B cell (primary cell): Measurements from ENCODE around the gene PKM. TPM values are rescaled to one million over a fixed set of nuclear protein-coding genes. Genes with fewer than 3 reads are reported as not detected.

Experiments
- ATAC-seq: fragments of 200-7000 bp; cut with Tn5 transposase; one replicate; pipeline ENCODE4 v1.10.0; 2021; ENCODE audit warnings: low read depth, mild to moderate bottlenecking, moderate number of reproducible peaks, moderate library complexity
- CTCF ChIA-PET: fragments of 350-600 bp; sonication (Branson Sonifier 250); formaldehyde crosslinking; loops from one replicate; lab custom pipeline; 2021; ENCODE audit warnings: antibody characterized with exemption, inconsistent platforms; lab: Charles Lee
- POLR2A ChIA-PET: fragments of 350-600 bp; sonication (Branson Sonifier 250); formaldehyde crosslinking; loops from one replicate; lab custom pipeline; 2021; ENCODE audit warnings: antibody characterized with exemption; lab: Charles Lee
- DNase-seq: peaks from one replicate; pipeline ENCODE4 v3.0.0; 2013
- H2AFZ ChIP-seq: 2 replicates; pipeline ENCODE4 v1.6.1; 2012; ENCODE audit warnings: mild to moderate bottlenecking, low read depth, low read length; ENCODE audit not compliant: insufficient read depth, poor library complexity, severe bottlenecking
- H3K27ac ChIP-seq, 2 donors: 1 replicate in 1 of 2; 2 replicates in 1 of 2; pipeline ENCODE4 v1.5.1; 2012 to 2013; ENCODE audit warnings: low read length in 2 of 2, mild to moderate bottlenecking in 2 of 2, moderate library complexity in 1 of 2
- H3K27me3 ChIP-seq, 4 experiments: fragments of 200-600 bp in 1 of 4; sonication (generic) in 1 of 4; replicated peaks in 1 of 4; 1 replicate in 2 of 4; 2 replicates in 2 of 4; pipeline versions ENCODE4 v1.6.1 to v1.7.0; 2013 to 2016; ENCODE audit warnings: low read length in 3 of 4, mild to moderate bottlenecking in 2 of 4, mixed read lengths in 1 of 4, moderate library complexity in 1 of 4; ENCODE audit not compliant: insufficient read depth in 4 of 4, control insufficient read depth in 3 of 4; ENCODE audit errors: control extremely low read depth in 1 of 4
- H3K36me3 ChIP-seq, 2 experiments: replicated peaks in 1 of 2; 1 replicate in 1 of 2; 2 replicates in 1 of 2; pipeline versions ENCODE4 v1.6.1 to v1.7.1; 2013; ENCODE audit warnings: low read length in 1 of 2; ENCODE audit not compliant: insufficient read depth in 2 of 2, control insufficient read depth in 1 of 2; ENCODE audit errors: control extremely low read depth in 1 of 2, extremely low read depth in 1 of 2
- H3K4me1 ChIP-seq, 2 donors: fragments of 200-600 bp in 1 of 2; sonication (generic) in 1 of 2; 1 replicate in 1 of 2; 2 replicates in 1 of 2; pipeline versions ENCODE4 v1.5.1 to v1.6.1; 2013 to 2017; ENCODE audit warnings: low read length in 2 of 2; ENCODE audit not compliant: control insufficient read depth in 2 of 2, insufficient read depth in 2 of 2
- H3K4me2 ChIP-seq: replicated peaks from 2 replicates; pipeline ENCODE3; 2012; ENCODE audit warnings: mild to moderate bottlenecking, low read depth, low read length; ENCODE audit not compliant: poor library complexity, severe bottlenecking
- H3K4me3 ChIP-seq, 5 experiments: fragments of 200-600 bp in 1 of 5; sonication (generic) in 1 of 5; 1 replicate in 3 of 5; 2 replicates in 2 of 5; pipeline versions ENCODE4 v1.5.1 to v1.7.0; 2011 to 2016; ENCODE audit warnings: low read length in 4 of 5, mild to moderate bottlenecking in 4 of 5, low read depth in 2 of 5, control low read depth in 1 of 5, moderate library complexity in 1 of 5; ENCODE audit not compliant: insufficient read depth in 1 of 5; ENCODE audit errors: control extremely low read depth in 1 of 5, extremely low read depth in 1 of 5
- H3K79me2 ChIP-seq: fragments of 200-600 bp; sonication (generic); one replicate; pipeline ENCODE4 v1.6.0; 2016; ENCODE audit warnings: low read length; ENCODE audit not compliant: control insufficient read depth, insufficient read depth
- H3K9ac ChIP-seq: fragments of 200-600 bp; sonication (generic); 2 replicates; pipeline ENCODE4 v1.6.1; 2017; ENCODE audit warnings: mild to moderate bottlenecking, low read length, moderate library complexity
- H3K9me3 ChIP-seq, 3 donors: one replicate each; pipeline versions ENCODE4 v1.6.1 to v1.7.1; 2013; ENCODE audit warnings: low read length in 2 of 3; ENCODE audit not compliant: control insufficient read depth in 2 of 3, insufficient read depth in 1 of 3; ENCODE audit errors: control extremely low read depth in 1 of 3
- H4K20me1 ChIP-seq: 2 replicates; pipeline ENCODE4 v1.6.0; 2012; ENCODE audit warnings: mild to moderate bottlenecking, low read length; ENCODE audit not compliant: insufficient read depth, control insufficient read depth, poor library complexity, severe bottlenecking
- H3K27ac Mint-ChIP-seq: one replicate; pipeline ENCODE4 v1.8.0; 2021; ENCODE audit warnings: mixed read lengths
- H3K27me3 Mint-ChIP-seq: one replicate; pipeline ENCODE4 v1.8.0; 2021; ENCODE audit warnings: mixed read lengths
- H3K4me1 Mint-ChIP-seq: one replicate; pipeline ENCODE4 v1.8.0; 2021; ENCODE audit warnings: mixed read lengths
- H3K4me3 Mint-ChIP-seq: one replicate; pipeline ENCODE4 v1.8.0; 2021; ENCODE audit warnings: mixed read lengths
- H3K9me3 Mint-ChIP-seq: one replicate; pipeline ENCODE4 v1.8.0; 2022; ENCODE audit warnings: mixed read lengths; ENCODE audit not compliant: insufficient read depth
- CTCF ChIP-seq: fragments of 200-600 bp; IDR thresholded peaks from one replicate; pipeline ENCODE4 v1.8.0; 2022; ENCODE audit warnings: antibody characterized with exemption, mild to moderate bottlenecking
- EZH2 ChIP-seq: IDR thresholded peaks from 2 replicates; pipeline ENCODE4 v1.6.1; 2012; ENCODE audit warnings: borderline replicate concordance, low read depth, mild to moderate bottlenecking, moderate library complexity, low read length; ENCODE audit not compliant: insufficient read depth, poor library complexity, severe bottlenecking
- WGBS: methylation state at CpG from one replicate; pipeline ENCODE4 v1.1.5; 2013; ENCODE audit warnings: missing lambda C conversion rate; ENCODE audit not compliant: insufficient coverage; 5-methylcytosine and 5-hydroxymethylcytosine counted together
- intact Hi-C: fragments of 100-400 bp; cut with micrococcal nuclease; formaldehyde crosslinking; loops from one replicate; pipeline ENCODE4 v1.10.0; 2022
- polyA plus RNA-seq: library from polyadenylated mRNA; depleted of rRNA; stranded (reverse); fragments of >200 nt; gene quantifications from 2 replicates; pipeline ENCODE4 v1.2.3, GENCODE V29; 2012
- total RNA-seq, 2 donors: library from RNA; stranded (reverse); fragments of 120-200 nt in 1 of 2; gene quantifications; 1 replicate in 1 of 2; 2 replicates in 1 of 2; pipeline versions ENCODE4 v1.2.3 to v1.2.4, GENCODE V29; 2013 to 2022

Gene PKM
- total and polyA plus RNA-seq, 2 donors (not counting 1 experiment from before 2014, with no cell fraction given): 179 to 323 TPM

DNA sequence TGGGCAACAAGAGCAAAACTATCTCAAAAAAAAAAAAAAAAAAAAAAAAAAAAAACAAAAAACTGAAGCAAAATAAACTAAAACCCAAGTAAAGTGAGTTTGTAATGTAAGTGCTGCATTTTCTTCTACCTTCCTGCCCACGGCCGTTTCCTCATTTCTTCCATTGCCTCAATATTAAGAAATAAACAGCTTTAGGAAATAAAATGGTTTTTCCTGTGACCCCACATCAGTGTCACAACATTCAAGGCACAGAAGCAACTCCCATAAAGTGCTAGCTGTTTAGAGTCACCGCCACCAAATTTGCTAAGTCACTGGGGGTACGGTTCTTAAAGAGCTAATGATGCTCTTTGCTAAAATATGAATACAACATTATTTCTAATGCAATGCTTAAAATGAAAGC is 3.3 kb downstream of the PKM start:
- Histone ChIP-seq H3K79me2 (peaks cover 58% of the 10 kb centered on the region), H3K36me3 (peaks cover 2 to 14% of the 10 kb centered on the region in 2 experiments), H4K20me1 (peaks cover 64% of the 10 kb centered on the region), H3K9ac (peak overlapping the region; percentile 53), H3K4me3 (peak overlapping the region; percentile 21 to 71 (median 39)), H3K4me2 (peak overlapping the region; percentile 90), H3K4me1 (peaks cover 44 to 55% of the 10 kb centered on the region in 2 donors), H3K27me3 (no peaks in the 10 kb centered on the region), H3K27ac (peak overlapping the region; percentile 91 to 94), H3K9me3 (no peaks in the 10 kb centered on the region), H2AFZ (peak overlapping the region; percentile 17)
- Mint-ChIP-seq H3K4me1 (peaks cover 62% of the 10 kb centered on the region), H3K27ac (peak overlapping the region; percentile 97), H3K4me3 (peak overlapping the region; percentile 93), H3K9me3 (no peaks in the 10 kb centered on the region), H3K27me3 (no peaks in the 10 kb centered on the region)
- no peak for DNase-seq
- ATAC-seq: no peak
- ChIA-PET CTCF (interaction anchor here (1.1 to 6.8 kb wide), 11 partner anchors 13 to 113 kb away, joined by 4 to 87 read pairs (median 6); partner anchors contain the start of genes GRAMD2A, MYO9A and SENP8), POLR2A (interaction anchor here (0.6 to 1.6 kb wide), 7 partner anchors 11 to 1420 kb away, joined by 3 to 13 read pairs (median 4); no protein-coding TSS in a partner anchor)
- WGBS: no CpG with 5 or more reads among the region's 4 CpGs
- intact Hi-C loops: loop anchor here (1.0 to 5.0 kb wide), 6 partner anchors 28 to 555 kb away; partner anchors contain the start of genes ADPGK, BBS4, CELF6 and HIGD2B
- no peak for TF ChIP-seq CTCF
- no peak for TF ChIP-seq EZH2

DNA sequence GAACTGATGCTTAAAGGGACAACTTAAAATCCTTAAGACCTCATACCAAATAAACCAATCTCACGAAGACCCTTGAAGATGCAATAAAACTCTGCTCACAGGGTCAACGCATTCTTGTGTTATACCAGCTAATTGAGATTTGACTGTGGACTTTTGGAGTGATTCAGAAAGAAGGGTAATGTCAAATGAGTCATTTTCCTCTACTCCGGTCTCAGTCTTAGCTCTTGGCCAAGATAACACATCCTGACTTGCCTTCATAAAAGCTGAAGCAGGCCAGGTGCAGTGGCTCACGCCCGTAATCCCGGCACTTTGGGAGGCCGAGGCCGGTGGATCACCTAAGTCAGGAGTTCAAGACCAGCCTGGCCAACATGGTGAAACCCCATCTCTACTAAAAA is 3.8 kb downstream of the PKM start:
- Histone ChIP-seq H3K79me2 (peaks cover 64% of the 10 kb centered on the region), H3K9ac (peak overlapping the region; percentile 2)

More for the DNA sequence above, 3.8 kb downstream of the PKM start:
- Mint-ChIP-seq H3K27me3 (no peaks in the 10 kb centered on the region), H3K4me3 (peak overlapping the region; percentile 85), H3K4me1 (peaks cover 66% of the 10 kb centered on the region), H3K27ac (peak overlapping the region; percentile 92), H3K9me3 (no peaks in the 10 kb centered on the region)
- ChIA-PET CTCF (interaction anchor here (0.8 to 6.8 kb wide), 18 partner anchors 10 to 306 kb away, joined by 3 to 87 read pairs (median 4); partner anchors contain the start of genes GRAMD2A, MYO9A and SENP8), POLR2A (interaction anchor here (0.7 to 1.6 kb wide), 6 partner anchors 12 to 1421 kb away, joined by 3 to 13 read pairs (median 5); partner anchors contain the start of gene SENP8)
- ATAC-seq (no peak), DNase-seq (no peak)
- no peak for TF ChIP-seq CTCF
- TF ChIP-seq EZH2: no peak
- 71% methylated on average over 4 of the region's 8 CpGs for WGBS
- H3K9me3 ChIP-seq: no peaks in the 10 kb centered on the region
- intact Hi-C loops: loop anchor here (5.0 kb wide), 2 partner anchors 95 to 555 kb away; partner anchors contain the start of genes ADPGK and CELF6
- H3K36me3 ChIP-seq: peaks cover 6 to 14% of the 10 kb centered on the region in 2 experiments
- H3K4me1 ChIP-seq: peaks cover 44 to 60% of the 10 kb centered on the region in 2 donors
- H3K4me3 ChIP-seq: peak overlapping the region in 1 of 5 experiments; percentile 39
- H4K20me1 ChIP-seq: peaks cover 69% of the 10 kb centered on the region
- H3K4me2 ChIP-seq: peak overlapping the region; percentile 60
- H2AFZ ChIP-seq: no peak overlapping the region
- H3K27me3 ChIP-seq: no peaks in the 10 kb centered on the region
- H3K27ac ChIP-seq: peak overlapping the region; percentile 3 to 67
